HEK293T (cell line): ENCODE measurements around the gene PCTP.

Experiments
- BHLHE40 ChIP-seq: fragments of 450-650 bp; IDR thresholded peaks from 2 replicates; pipeline ENCODE4 v1.6.1; 2016; ENCODE audit warnings: mild to moderate bottlenecking, moderate library complexity, borderline replicate concordance
- ELF4 ChIP-seq: fragments of 450-650 bp; IDR thresholded peaks from 2 replicates; pipeline ENCODE4 v1.6.1; 2017; ENCODE audit warnings: antibody characterized with exemption
- FOXA1 ChIP-seq: fragments of 450-650 bp; IDR thresholded peaks from 2 replicates; pipeline ENCODE4 v1.6.1; 2016; ENCODE audit warnings: mild to moderate bottlenecking
- FOXK2 ChIP-seq: fragments of 450-650 bp; IDR thresholded peaks from 2 replicates; pipeline ENCODE4 v1.6.1; 2016; ENCODE audit warnings: mild to moderate bottlenecking
- FOXM1 ChIP-seq: fragments of 450-650 bp; IDR thresholded peaks from 2 replicates; pipeline ENCODE4 v1.6.1; 2017; ENCODE audit warnings: mild to moderate bottlenecking, borderline replicate concordance
- HDGF ChIP-seq: fragments of 450-650 bp; IDR thresholded peaks from 2 replicates; pipeline ENCODE4 v1.6.1; 2017; ENCODE audit warnings: antibody characterized with exemption, borderline replicate concordance
- L3MBTL2 ChIP-seq: fragments of 450-650 bp; conservative IDR thresholded peaks from 2 replicates; pipeline ENCODE4 v1.6.1; 2016; ENCODE audit warnings: mild to moderate bottlenecking
- NFRKB ChIP-seq: fragments of 450-650 bp; IDR thresholded peaks from 2 replicates; pipeline ENCODE4 v1.6.1; 2016; ENCODE audit warnings: mild to moderate bottlenecking, moderate library complexity
- PKNOX1 ChIP-seq: fragments of 450-650 bp; IDR thresholded peaks from 2 replicates; pipeline ENCODE4 v1.6.1; 2016
- SP1 ChIP-seq: fragments of 450-650 bp; IDR thresholded peaks from 2 replicates; pipeline ENCODE4 v1.6.1; 2017
- TARDBP ChIP-seq: fragments of 450-650 bp; IDR thresholded peaks from 2 replicates; pipeline ENCODE4 v1.6.1; 2016
- ZNF384 ChIP-seq: fragments of 450-650 bp; IDR thresholded peaks from 2 replicates; pipeline ENCODE4 v1.6.1; 2016

GRCh38 chr17:55794725-55795482, 44.1 kb downstream of the PCTP start:
- TF ChIP-seq FOXK2 = no peak
- TF ChIP-seq FOXA1 = no peak
- no peak for TF ChIP-seq SP1
- TF ChIP-seq NFRKB = no peak
- no peak for TF ChIP-seq HDGF
- no peak for TF ChIP-seq L3MBTL2
- no peak for TF ChIP-seq FOXM1
- no peak for TF ChIP-seq ELF4
- no peak for TF ChIP-seq PKNOX1
- TF ChIP-seq TARDBP = no peak
- no peak for TF ChIP-seq ZNF384
- TF ChIP-seq BHLHE40 = no peak
